SIG-M5 treated with dmso at 0.1 percent for 504 hours (cell line): ENCODE results near the gene GMNN.
"Not testable (repeated sequence)": the region's sequence is repeated elsewhere in the genome, so short reads cannot be mapped to it uniquely, and the experiment has no call there.

Source experiments
- DNase-seq: peaks from one replicate; lab custom pipeline; 2025; ENCODE audit not compliant: unreplicated experiment; lab: John Stamatoyannopoulos, UW

The GMNN gene

GRCh38 chr6:24774696-24775519 lies at the start of gene GMNN:
TSS of gene GMNN (plus strand) at chr6:24774937. CDS start at chr6:24777247, 2,310 bp downstream.
- peak; percentile 92 for DNase-seq

DNA sequence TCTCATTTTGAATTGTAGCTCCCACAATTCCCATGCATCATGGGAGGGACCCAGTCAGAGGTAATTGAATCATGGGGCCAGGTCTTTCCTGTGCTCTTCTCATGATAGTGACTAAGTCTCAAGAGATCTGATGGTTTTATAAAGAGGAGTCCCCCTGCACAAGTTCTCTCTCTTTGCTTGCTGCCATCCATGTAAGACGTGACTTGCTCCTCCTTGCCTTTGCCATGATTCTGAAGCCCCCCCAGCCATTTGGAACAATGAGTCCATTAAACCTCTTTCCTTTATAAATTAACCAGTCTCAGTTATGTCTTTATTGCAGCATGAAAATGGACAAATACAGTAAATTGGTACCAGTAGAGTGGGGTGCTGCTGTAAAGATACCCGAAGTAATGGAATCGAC lies 44.1 kb upstream of the GMNN start:
- DNase-seq, result not testable (repeated sequence)

- not testable (repeated sequence) for DNase-seq
These were observed 43.1 kb upstream of the GMNN start for GRCh38 chr6:24731456-24732134.

DNA sequence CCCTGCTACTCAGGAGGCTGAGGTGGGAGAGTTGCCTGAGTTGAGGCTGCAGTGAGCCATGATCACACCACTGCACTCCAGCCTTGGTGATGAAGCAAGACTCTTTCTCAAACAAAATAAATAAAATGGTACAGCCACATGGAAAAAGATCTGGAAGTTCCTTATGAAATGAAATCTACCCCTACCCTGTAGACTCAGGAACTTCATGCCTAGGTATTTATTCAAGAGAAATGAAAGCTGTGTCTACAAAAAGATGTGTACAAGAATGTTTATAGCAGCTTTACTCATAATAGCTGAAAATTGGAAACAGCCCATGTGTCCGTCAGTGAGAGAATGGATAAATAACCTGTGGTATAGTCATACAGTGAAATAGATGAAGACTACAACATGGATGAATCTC lies 40.6 kb upstream of the GMNN start:
- no peak for DNase-seq

GRCh38 chr6:24734710-24735109 lies 40.0 kb upstream of the GMNN start:
- not testable (repeated sequence) for DNase-seq

GRCh38 chr6:24738741-24739140 lies 36.0 kb upstream of the GMNN start:
- no peak for DNase-seq

GRCh38 chr6:24740861-24741260 lies 33.9 kb upstream of the GMNN start:
- DNase-seq, result no peak

- DNase-seq, result no peak
These were observed 32.5 kb upstream of the GMNN start for GRCh38 chr6:24742216-24742738.

DNA sequence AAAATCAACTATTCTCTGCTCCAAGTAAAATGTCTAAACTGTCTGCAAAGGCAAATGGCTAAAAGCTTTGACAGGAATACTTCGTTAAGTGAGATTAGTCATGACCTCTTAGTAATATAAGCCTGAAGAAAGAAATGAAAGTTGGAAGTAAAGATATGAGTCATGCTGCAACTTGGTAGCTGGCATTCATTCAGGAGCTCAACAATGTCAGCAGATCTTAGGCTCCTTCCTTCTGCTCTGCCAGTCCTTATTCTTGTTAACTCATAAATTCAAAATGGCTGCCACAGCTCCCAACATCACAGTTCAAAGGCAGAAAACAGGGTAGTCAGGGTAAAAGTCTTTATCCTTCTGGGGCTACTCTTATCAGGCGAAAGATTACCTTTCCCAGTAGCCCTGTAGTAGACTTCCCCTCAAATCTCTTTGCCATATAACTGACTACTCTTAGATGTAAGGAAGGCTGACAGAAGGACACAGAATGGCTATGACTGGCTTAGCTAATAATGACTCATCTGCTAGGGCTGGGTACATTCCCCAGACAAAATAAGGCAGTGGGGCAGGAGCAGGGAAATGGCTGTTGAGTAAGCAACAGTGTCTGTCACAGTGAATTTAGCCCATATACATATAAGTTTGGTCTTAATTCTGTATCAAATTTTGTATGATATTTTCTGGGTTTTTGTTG lies 31.3 kb upstream of the GMNN start:
- peak; percentile 88 for DNase-seq

DNA sequence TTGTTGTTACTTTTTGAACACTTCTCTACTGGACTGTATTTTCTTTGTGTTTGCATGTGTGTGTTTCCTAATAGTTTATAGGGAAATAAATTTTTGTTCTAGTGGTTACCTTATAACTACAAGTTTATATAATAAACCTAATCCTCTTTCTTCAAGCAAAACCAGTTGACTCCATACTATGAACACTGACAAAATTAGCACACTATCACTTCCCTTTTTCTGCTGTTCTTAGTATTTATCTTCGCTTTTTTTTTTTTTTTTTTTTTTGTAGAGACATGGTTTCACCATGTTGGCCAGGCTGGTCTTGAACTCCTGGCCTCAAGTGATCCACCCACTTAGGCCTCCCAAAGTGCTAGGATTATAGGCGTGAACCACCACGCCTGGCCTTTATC lies 30.8 kb upstream of the GMNN start:
- DNase-seq, result peak; percentile 85

DNA sequence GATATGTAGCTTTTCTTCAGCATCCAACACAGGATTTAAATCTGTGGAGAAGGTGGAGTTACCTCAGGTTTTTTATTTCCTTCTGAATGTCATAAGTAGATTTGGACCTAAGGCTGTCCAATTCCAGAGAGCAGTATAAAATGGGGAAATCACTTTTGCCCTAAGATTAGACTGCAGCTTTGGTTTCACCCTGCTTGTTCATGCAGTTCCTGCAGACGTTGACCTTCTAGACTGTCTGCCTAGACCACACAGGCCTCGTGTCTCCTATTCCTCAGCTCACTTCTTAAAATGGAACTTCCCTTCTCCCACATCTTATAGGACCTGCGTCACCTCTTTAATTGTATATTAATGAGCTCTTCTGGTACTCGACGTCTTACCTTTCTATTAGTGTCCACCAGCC lies 29.8 kb upstream of the GMNN start:
- peak; percentile 16 for DNase-seq

GRCh38 chr6:24749297-24749696 lies 25.4 kb upstream of the GMNN start:
- DNase-seq, result peak; percentile 52

DNA sequence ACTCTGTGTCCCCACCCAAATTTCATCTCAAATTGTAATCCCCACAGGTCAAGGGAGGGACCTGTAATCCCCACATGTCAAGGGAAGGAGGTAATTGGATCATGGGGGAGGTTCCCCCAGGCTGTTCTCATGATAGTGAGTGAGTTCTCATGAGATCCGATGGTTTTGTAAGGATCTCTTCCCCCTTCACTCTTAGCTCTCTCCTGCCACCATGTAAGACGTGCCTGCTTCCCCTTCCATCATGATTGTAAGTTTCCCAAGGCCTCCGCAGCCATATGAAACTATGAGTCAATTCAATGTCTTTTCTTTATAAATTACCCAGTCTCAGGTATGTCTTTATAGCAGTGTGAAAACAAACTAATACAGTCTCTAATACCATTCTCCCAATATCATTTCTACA lies 23.9 kb upstream of the GMNN start:
- DNase-seq, result not testable (repeated sequence)

- no peak for DNase-seq
These were observed 22.2 kb upstream of the GMNN start for GRCh38 chr6:24752503-24752902.

GRCh38 chr6:24752917-24753492 lies 21.7 kb upstream of the GMNN start:
- DNase-seq, result no peak

- DNase-seq, result no peak
These were observed 21.2 kb upstream of the GMNN start for GRCh38 chr6:24753545-24753944.

GRCh38 chr6:24754378-24754777 lies 20.4 kb upstream of the GMNN start:
- DNase-seq, result not testable (repeated sequence)

GRCh38 chr6:24755279-24755678 lies 19.5 kb upstream of the GMNN start:
- DNase-seq, result no peak

GRCh38 chr6:24757611-24758010 lies 17.1 kb upstream of the GMNN start:
- no peak for DNase-seq

DNA sequence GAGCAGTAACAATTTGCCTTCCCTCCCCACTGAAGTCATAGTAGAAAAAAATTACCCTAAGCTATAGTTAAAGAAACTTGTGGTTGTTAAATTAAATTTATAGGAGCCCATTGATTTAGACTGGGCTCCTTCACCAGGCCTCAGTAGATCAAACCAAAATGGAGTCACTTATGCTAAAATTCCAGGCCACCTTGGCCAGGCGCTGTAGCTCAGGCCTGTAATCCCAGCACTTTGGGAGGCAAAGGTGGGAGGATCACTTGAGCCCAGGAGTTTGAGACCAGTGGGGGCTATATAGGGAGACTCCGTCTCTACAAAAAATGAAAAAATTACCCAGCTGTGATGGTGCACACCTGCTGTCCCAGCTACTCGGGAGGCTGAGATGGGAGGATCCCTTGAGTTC lies 15.0 kb upstream of the GMNN start:
- DNase-seq, result no peak

DNA sequence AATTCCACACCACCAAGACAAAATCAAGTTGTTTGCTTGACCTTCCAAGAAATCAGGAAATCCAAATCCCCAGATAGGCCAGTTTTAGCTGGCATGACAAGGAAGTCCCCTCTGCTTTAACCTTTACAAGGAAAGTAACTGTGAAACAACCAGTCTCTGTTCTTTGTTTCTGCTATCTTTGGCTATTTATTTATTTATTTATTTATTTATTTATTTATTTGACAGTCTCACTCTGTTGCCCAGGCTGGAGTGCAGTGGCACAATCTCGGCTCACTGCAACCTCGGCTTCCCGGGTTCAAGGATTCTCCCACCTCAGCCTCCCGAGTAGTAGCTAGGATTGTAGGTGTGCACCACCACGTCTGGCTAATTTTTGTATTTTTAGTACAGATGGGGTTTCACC lies 14.5 kb upstream of the GMNN start:
- no peak for DNase-seq
